ENCODE measurements around the gene PFN3.

DNA sequence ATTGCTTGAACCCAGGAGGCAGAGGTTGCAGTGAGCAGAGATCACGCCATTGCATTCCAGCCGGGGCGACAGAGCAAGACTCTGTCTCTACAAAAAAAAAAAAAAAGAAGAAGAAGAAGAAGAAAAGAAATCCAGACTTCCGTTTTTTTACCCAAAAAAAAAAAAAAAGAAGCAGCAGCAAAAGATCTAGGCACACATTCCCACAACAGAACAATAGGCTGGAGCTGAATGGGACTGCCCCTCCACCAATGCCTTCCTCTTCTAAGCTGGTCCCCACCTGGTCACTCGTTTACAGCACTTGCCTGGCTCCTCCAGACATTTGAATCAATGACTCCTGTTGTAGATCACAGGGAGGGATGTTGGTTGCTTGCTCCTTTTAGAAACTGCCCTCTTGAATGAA lies 47.4 kb downstream of the PFN3 start:
- TF ChIP-seq GATA2 (IDR thresholded peaks at IDR 0.05; ENCODE audit: low read depth, low read length) (no peak), GATA3 (IDR thresholded peaks at IDR 0.05; ENCODE audit: low read depth, low read length) (no peak)

Measured in SH-SY5Y (cell line).